Stimulated activated CD8-positive, alpha-beta memory T cell treated with anti-CD3 and anti-CD28 coated beads, Interleukin-15, amount 100 ng/mL, for 1 hour (primary cell): Measurements from ENCODE around the gene PTPRM.

ENCODE experiments used
- DNase-seq: peaks from one replicate; pipeline ENCODE4 v3.0.0-alpha.2; 2020; ENCODE audit warnings: low read depth

The PTPRM gene

DNA sequence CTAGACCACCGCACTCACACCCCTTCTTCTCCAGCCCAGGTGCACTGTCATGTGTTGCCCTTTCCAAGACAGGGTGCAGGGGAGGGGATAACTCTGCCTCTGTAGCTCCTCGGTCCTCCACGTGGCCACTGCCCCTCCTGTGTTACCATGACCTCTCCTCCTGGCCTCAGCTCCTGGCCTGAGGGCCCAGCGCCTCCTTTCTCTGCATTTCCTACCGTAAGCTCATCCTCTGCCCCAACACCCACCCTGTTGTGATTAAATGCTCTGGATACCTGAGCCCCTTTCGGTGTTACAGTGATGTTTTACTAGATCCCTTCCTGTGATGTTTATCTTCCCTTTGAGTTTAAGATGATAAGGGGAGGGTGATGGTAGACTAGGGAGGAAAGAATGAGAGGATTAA, 242.3 kb downstream of the PTPRM start:
- DNase-seq, result no peak

DNA sequence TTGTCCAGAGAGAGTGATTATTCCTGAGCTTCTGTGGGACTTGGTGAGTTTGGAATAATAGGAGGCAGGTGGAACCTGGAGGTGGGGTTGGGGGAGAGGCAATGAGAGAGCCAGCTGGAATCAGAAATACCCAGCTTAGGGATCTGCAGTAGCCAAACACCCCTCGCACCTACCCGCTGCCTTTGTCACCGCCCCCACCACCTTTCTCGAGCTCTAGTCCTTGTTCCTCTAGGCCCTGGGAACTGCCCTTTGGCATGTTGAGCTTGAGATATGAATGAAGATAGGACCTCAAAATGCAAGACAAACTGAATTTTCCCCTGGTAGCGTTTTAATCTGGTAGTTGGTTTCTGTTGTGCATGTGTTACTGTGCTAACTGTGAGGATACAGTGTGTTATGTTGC, 242.9 kb downstream of the PTPRM start:
- no peak for DNase-seq

DNA sequence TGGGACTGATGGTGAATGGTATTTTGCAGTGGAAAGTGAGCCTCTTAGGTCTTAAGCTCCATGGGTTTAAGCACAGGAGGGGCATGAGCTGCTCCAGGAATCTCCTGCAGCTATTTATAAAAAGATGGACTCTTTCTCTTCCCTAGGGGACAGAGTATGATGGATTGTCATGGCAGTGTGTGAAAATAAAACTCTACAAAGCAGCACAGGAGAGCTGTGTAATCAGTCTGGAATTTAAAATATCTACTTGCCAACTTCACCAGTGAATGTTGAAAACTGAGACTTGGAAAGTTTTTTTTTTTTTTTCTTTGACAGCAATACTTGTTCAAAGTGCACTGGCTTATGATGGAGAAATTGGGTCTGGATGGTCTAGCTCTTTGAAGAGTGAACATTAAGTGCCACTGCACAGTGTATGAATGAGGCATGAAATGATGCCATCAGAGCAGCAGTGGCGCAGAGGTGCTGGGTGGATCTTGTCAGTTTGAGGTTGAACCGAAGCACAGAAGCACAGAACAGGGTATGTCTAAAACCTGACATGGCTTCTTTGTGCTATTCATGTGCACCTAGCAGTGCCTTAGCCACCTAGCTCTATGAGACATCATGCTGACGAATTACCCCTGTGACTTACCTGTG, 245.4 kb downstream of the PTPRM start:
- no peak for DNase-seq

DNA sequence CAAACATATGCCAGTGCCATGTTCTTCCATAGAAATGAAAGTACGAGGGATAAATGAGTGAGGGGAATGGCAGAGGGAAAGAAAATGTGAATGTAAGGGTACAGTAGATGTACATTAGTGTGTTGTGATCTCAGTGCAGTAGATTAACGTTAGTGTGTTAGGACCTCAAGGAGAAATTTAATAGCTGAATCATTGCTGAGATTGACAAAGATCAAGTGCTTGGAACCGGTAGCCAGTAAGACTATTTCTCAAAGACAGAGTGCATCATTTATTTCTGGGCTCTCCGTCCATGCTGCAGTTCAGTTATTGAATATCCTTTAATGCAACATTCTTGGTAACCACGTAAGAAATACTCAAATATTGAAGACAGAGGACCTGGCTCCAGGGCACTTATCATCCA, 246.0 kb downstream of the PTPRM start:
- DNase-seq, result no peak

DNA sequence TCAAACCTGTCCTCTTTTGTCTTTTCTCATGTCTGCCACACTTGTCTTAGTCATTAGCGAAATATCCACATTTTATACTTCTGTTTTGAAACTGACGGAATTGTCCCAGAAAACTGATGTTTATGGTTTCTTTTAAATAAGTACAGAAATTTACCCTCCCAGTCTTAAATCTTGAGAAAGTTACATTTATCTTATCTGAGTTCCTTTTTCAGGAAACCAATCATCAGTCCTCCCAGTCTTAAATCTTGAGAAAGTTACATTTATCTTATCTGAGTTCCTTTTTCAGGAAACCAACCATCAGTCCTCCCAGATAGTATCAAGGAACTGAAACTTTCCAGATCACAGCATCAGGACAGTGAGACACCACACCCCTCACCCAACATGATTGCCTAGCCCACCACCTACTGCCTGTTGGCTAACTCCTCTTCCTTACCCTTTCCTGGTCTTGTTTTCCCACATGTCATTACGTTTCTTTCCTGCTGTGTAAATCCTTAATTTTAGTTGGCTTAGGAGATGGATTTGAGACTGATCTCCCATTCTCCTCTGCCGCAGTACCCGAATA, 247.7 kb downstream of the PTPRM start:
- DNase-seq, result no peak

DNA sequence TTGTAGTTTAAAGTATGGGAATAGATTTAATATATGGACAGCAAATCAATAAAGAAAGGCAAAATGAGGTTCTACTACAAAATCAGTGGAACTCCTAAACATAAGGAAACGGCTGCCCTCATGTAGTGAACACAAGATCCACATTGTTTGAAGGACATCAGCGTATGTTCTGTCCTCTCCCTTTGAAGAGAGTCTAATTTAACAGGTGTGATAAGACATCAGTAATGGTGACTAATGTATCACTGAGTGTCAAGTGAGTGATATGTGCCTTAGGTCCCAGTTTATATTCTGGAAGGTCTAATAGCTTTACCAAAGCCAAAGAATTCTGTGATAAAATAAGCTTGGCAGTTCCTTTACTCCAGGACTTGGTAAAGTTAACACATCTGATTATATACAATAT, 248.7 kb downstream of the PTPRM start:
- DNase-seq, result no peak

DNA sequence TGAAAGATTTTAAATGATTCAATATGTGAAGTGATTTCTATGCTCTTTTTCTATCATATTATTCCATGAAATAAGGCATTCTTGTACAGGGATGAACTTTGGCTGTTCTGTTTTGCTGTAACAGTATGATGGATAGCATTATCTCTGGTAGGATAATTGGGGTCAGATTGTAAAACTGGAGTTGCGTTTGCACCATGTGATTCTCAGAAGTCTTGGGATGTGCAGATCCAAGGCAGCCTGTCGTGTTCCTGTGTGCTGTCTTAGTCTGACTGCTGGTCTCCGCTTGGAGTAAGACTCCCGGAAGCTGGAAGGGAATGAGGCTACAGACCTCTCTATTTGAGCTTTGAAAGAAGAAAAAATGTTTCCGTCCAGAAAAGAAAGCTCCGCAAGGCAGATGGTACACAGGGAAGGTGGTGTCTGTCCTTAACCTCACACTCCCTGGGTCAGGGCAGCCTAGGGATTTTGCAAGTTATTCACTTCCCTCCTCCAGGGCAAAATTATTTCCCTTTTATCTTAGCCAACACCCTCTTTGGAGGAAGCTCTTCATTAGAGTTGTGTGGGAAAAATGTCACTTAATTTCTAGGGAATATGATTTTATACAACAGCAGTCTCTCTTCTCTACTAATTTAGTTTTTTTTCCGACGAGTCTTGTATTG, 250.6 kb downstream of the PTPRM start:
- no peak for DNase-seq

DNA sequence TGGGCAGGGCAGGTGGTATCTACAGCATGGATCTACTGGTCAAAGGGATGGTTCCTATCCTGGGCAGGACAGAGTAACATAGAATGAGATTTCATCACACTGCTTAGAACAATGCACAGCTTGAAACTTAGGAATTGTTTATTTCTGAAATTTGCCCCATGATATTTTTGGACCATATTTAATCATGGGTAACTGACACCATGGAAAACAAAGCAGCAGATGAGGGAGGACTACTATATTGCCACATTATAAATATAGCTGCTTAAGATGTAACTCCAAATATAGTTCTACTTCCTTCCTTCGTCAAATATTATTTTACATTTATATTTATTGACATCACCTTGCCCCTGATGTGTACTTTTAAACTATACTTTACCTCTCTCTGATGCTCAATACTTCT, 254.7 kb downstream of the PTPRM start:
- DNase-seq, result no peak

DNA sequence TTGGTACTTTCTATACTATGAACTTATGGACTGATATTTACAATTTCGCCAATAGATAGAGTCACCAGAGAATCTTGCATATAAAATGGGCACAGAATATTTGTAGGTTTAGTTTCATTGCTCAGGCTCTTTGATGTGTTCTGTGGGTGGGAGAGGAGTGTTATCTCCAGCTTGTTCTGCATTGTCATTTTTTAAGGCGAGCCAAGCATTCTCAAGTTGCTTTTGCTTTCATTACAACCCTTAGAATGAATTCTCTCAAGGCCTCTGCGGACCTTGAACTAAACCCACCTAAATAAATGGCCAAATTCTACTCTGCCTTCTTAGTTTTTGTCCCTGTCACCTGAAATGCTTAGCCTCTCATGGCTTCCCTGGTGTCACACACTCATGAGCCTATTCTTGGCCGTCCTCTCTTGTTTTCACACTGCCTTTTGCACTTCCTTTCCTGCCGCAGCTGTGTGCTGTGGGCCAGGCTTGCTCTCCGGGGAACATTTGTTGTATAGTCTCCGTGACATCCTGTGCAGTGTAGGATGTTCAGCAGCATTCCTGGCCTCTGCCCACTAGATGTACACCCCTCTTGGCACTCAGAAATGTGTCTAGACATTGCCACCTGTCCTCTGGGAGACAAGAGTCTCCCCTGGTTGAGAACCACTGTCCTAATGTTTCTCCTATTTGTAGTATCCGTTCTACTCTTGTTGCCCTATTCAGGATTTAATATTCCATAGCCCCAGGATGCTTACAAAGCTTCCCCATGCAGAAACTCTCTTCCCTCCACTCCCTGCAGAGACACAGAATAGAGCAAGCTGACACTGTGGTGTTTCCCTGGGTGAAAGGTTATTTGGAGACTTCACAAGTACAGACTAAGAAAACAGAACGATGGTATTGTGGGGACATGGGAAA, 255.6 kb downstream of the PTPRM start:
- DNase-seq, result no peak

DNA sequence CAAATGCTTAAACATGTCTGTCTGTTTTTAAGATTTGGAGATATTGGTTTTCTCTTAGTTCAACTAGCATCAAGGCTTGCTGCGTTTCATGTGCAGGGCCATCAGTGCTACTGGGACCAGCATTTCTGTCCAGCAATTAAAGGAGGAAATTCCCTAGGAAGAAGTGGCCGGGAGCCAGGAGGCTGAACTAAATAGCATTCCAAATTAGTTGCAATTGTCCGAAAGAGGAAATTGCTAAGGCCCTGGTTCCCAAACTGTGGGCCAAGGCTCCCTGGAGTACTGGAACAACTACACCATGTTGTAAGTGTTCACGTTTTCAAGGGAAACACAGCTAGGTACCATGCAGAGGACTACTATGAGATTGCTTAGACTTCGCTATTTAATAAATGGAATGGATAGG, 257.9 kb downstream of the PTPRM start:
- DNase-seq, result no peak

DNA sequence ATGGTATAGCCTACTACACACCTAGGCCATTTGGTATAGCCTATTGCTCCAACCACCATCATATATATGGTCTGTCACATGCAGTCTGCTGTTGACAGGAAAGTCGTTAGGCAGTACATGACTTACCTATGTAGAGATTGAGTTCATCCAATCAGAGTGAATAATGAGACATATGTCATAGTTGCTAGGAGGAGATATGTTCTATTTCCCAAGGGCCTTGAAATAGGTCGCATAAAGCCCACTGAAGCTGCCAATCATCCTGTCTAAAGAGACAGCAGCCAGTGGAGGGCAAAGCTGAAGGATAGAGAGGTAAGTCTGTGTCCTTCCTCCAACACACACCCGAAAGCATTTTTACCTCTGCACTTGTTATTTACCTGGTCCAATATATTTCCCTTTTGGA, 263.4 kb downstream of the PTPRM start:
- DNase-seq, result no peak

DNA sequence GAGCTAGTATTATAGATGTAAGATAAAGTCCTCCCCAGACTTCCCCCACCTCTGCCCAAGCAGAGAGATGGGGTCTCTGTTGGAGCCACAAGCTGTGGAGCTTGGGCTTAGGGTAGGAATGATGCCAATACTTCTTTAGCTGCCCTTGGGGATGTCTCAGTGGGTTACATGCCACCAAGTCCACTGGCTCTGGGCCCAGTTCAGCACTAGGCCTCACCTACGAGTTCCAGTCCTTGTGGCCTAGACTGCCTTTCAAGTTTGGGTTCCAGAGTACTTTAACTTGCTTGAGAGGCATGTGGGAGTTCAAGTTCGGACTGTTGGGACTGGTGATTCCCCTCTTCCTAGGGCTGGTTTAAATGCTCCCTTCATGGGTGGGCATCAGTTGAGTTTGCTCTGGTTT, 272.4 kb downstream of the PTPRM start:
- DNase-seq, result no peak

DNA sequence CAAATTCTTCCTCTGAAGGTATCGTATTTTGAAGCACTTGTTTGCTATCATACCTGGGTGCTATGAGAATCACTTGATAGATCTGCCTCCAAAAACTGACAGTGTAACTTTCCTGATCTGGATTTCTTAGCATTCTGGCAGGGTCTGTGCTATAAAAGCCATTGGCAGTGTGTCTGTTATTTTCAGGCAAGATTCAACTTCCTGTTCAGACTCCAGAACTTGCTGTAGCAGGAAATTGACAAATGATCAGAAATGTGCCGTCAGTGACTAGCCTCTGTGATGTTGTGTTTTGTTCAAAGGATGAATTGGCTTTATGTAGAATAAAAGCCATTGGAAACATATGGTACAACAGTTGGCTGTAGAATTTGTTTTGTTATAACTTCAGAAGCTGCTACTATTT, 273.3 kb downstream of the PTPRM start:
- no peak for DNase-seq

DNA sequence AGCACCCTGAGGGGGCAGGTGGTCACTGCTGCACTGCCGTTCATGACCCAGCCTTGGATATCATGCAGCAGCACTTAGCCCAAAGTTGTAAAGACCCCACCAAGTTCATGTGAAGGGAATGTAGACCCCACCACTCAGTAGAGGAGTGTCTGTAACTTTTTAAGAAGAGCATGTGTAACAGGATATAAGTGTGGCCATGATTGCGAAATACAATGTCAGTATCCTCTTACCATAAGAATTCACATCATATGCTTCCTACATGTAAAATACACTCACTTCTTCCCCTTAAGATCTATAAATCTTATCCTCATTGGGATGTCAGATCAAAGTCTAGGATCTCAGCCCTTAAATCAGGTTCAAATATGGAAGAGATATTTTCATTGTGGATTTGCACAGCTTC, 276.9 kb downstream of the PTPRM start:
- no peak for DNase-seq

DNA sequence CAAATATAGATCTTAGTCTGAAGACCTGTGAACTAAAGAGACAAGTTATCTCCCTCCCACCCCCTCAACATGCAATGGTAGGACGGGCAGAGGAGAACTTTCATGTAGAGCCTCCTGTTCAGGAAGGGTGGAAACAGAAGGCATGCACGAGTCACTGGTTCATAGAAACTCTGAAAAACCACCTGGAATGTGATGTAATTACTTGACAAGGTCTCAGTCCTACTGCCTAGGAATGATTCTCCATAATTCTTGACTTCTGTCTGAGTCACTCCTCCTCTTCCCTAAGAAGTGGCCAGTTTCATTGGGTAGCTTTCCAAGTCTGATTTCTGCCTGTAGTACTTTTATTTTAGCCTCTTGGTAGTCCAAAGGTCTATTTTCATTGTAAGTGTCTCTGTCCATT, 277.3 kb downstream of the PTPRM start:
- no peak for DNase-seq

DNA sequence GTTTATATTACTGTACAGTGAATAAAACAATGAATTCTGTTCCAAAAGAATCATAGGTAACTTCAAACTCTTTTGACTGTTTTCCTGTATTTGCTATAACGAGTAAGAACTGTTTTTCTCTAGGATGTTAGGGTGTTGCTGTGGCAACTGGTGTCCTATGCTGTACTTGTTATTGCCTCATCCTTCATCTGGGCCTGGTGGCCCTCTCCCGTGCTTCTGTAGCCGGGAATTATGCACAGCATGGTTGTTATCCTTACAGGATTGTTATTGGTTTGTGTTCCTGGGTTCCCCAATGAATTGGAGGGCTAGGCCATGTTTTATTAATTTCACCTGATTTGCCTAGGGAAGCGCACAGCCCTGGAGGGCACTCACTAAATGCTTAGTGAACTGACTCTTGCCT, 279.2 kb downstream of the PTPRM start:
- no peak for DNase-seq

DNA sequence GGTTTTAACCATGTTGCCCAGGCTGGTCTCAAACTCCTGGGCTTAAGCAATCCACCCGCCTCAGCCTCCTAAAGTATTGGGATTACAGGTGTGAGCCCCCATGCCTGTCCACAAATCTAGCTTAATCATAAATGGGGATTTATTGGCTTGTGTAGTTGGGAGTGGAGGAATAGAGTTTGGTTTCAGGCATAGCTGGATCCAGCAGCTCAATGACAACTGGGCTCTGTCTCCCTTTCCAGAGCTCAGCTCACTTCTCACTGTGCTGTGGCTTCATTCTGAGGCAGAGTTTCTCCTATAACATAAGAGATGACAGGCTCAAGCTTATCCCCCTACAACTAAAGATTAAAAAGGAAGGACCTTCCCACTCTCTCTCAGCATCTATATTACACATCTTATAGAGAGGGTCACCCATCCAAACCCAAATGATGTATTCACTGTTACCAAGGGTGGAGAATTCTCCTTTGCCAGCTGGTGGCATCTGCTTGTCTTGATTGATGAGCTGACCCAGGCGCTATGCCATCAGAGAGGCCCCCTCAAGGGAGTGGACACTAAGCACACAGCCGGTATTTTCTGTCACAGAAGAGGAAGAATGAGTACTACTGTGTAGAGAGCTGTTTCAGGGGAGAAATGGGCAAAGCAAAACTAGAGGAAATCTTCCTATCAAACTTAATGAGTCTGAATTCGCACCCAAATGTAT, 280.4 kb downstream of the PTPRM start:
- DNase-seq, result no peak

DNA sequence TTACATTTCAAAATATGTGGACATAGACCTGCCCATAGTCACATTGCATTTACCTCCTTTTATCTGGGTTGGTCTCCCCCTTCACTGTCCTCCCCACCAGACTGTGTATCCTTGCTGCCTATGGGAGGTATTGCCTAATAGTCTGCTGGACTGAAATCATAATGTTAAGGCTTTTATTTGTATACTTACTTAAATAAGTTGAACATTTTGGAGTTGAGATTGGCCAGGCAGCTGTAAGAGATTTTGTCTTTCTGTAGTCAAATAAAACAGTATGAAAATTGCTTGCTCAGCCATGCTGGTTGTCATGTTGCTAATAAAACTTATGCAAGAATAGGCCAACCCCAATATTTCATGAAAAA, 280.9 kb downstream of the PTPRM start:
- no peak for DNase-seq

DNA sequence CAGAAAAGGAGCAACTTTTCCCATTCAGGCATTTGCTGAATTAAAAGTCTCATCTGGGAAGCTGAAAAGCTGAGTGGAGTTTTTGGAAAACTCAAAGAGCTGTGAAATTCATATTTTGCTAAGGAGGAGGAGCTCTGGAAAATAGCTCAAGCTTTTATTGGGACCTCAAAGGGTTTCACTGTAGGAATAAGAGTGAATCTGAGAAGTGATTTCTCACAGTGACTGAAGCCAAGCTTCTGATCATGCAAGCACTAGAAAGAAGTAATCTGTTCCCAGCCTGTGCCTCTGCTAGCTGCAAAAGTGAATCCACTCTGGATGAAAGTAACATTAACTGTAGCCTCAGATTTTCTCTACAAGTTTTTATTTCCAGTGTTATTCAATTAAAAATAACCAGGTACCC, 283.3 kb downstream of the PTPRM start:
- no peak for DNase-seq

DNA sequence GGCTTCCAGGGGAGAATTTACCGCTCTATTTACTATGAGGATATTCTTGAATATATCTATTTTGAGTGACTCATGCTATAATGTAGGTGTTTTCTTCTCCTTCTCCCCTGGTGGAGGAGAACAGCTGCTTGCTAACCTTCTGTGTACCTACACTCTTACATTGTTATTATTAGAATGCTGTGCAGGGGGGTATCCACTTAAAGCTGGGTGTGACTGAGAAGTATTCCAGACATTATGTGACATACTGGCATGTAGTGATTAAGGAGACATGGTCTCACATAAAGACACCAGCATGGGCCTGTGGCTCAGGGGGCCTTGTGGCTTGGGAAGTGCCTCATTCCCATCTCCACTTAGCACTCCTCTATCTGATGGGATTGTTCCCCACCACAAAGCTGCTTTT, 287.9 kb downstream of the PTPRM start:
- DNase-seq, result no peak

DNA sequence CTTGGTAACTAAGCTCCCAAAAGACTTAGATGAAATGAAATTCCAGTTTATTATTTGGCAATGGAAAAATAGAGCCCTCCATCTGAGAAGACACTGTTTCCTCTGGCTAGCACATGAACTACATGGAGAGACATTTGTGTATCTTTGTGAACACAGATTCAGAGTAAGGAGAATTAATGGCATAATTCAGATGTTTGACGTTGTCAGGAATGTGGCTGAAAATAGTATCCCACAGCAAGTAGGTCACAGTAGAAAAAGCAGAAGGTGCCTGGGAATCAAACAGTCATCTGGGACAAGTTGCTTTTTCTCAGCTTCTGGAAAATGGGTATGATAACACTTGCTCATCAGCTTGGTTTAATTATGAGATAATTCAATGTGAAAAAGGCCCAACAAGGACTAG, 288.6 kb downstream of the PTPRM start:
- no peak for DNase-seq

DNA sequence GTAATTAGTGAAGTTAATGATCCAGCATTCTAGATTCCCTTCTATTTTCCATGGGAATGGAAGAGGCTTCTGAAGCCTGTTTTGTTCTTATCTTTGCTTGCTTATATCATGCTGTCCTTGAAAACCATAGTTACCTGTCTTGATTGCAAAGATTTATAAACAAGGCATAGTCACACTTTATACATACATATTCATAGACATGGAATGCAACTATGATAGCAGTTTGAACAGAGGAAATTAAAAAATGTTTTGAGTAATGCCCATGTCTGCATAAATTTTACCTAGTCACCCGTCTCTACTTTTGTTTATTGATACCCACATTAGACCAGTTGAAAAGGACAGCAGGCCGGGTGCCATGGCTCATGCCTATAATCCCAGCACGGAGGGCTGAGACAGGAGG, 289.0 kb downstream of the PTPRM start:
- no peak for DNase-seq

DNA sequence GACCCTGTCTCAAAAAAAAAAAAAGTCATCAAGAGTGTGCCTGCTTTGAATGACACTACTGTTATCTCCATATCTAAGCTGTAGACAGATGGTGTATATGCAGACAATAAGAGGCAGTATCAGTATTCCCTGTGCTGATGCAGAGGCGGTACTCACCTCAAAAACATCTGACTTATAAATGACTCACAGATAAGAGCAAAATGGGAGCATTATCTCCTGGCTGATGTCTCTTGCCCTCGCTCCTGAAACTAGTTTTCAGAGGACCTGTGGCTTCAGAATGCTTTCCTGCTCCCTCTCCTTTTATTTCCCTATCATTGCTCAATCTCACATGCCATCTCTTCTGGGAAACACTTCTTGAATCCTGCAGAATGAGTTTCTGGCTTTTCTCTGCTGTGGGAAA, 289.6 kb downstream of the PTPRM start:
- DNase-seq, result no peak
